ENCODE measurements around the gene ZBTB5. TPM values are rescaled to one million over a fixed set of nuclear protein-coding genes. Genes with fewer than 3 reads are reported as not detected.
"Not testable (repeated sequence)": the region's sequence is repeated elsewhere in the genome, so short reads cannot be mapped to it uniquely, and the experiment has no call there.

ZBTB5 gene
- polyA plus RNA-seq, 3 donors, result 32.5 to 33.7 (median 33.0) TPM

DNA sequence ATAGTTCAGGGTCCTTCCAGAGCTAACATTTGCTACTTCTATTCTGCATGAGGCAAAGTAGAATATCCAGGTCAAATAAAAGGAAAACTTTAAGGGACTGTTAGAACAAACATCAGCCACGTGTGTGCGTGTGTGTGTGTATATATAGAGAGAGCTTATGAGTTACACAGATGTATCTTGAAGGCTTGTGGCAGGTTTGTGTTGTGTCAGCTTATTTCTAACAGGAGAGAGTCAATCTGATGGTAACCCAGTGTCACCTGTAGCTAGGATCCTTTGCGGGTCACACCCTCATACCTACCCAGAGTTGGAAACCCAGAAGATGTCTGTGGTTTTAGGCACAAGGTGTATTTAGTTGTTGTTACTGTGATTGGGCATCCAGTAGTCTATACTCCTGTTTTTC is 33.2 kb upstream of the ZBTB5 start:
- DNase-seq (ENCODE audit: extremely low read depth in 1 of 11, low read depth in 9 of 11, low spot score in 4 of 11), result no peak

GRCh38 chr9:37497320-37497719 is 32.1 kb upstream of the ZBTB5 start:
- DNase-seq (ENCODE audit: extremely low read depth in 1 of 11, low read depth in 9 of 11, low spot score in 4 of 11), result no peak

DNA sequence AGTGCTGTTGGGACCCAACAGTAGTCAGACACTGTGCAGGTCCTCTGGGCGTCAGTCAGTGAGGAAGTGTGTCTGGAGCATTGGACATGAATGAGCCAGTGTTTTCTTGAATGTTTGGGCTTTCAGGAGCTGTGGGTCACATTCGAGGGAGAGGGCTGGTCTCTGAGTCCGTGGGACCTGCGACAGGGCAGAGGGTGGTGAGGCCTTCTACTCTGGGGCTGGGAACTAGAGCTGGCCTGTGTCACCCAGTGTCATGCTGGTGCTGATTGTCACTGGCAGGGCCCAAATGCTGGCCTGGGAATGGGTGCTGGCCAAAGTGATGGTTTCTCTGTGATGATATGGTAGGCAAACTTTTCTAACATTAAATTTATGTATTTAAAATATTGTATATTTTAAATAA is 30.8 kb upstream of the ZBTB5 start:
- DNase-seq (ENCODE audit: extremely low read depth in 1 of 11, low read depth in 9 of 11, low spot score in 4 of 11), result no peak

- no peak for DNase-seq (ENCODE audit: extremely low read depth in 1 of 11, low read depth in 9 of 11, low spot score in 4 of 11)
Measured at GRCh38 chr9:37495571-37495970, 30.3 kb upstream of the ZBTB5 start.

- no peak for DNase-seq (ENCODE audit: extremely low read depth in 1 of 11, low read depth in 9 of 11, low spot score in 4 of 11)
Measured at GRCh38 chr9:37491939-37492338, 26.7 kb upstream of the ZBTB5 start.

DNA sequence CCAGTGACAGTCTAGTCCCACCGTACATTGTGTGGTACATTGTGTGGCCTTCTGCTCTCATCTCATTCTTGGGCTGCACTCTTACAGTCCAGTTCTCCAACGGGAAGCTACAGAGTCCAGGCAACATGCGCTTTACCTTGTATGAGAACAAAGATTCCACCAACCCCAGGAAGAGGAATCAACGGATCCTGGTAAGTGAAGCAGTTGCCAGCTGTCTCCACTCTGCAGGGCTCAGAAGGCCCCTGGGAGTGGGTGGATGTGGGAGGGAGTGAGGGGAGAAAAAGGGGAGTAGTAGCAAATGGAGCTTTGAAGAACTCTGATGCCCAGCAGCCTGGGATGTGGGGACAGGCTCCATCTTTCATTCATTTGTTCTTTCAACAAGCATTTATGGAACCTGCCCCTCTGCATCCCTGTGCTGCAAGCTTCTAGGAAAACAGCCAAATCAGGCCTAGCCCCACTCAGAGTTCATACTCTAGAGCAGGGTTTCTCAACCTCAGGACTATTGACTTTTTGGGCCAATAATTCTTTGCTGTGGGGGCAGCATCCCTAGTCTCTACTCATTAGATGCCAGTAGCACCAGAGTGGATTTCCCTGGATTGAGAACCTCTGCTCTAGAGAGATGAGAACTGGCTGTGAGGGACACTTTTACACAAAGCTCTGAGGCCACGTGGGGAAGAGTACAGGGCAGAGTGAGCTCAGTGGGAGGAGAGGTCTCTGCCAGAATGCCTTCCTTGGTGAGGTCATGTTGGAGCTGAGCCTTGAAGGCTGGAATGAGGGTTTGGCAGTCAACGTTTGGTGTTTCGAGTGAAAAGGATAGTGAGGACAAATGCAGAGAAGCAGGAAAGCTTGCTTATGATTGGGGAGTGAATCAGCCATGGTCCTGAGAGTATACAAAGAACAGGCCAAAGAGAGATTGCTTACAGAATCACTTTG is 21.6 kb upstream of the ZBTB5 start:
- DNase-seq (ENCODE audit: extremely low read depth in 1 of 11, low read depth in 9 of 11, low spot score in 4 of 11), result no peak

DNA sequence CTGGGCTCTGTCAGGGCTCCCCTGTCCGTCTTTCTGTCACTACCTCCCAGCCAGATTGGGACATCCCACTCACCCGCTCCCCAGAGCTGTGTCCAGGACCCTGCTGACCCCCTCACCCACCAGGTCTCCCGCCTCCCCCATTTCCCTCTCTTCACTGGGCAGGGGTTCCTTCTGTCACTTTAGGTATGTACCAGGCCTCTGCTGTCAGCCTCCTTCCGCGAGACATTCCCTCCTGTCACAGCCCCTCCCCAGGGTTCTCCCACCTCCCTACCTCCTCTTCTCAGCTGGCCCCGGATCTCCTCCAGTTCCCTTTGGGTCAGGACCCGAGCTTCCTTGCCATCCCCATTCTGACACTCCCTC is 21.0 kb upstream of the ZBTB5 start:
- no peak for DNase-seq (ENCODE audit: extremely low read depth in 1 of 11, low read depth in 9 of 11, low spot score in 4 of 11)

DNA sequence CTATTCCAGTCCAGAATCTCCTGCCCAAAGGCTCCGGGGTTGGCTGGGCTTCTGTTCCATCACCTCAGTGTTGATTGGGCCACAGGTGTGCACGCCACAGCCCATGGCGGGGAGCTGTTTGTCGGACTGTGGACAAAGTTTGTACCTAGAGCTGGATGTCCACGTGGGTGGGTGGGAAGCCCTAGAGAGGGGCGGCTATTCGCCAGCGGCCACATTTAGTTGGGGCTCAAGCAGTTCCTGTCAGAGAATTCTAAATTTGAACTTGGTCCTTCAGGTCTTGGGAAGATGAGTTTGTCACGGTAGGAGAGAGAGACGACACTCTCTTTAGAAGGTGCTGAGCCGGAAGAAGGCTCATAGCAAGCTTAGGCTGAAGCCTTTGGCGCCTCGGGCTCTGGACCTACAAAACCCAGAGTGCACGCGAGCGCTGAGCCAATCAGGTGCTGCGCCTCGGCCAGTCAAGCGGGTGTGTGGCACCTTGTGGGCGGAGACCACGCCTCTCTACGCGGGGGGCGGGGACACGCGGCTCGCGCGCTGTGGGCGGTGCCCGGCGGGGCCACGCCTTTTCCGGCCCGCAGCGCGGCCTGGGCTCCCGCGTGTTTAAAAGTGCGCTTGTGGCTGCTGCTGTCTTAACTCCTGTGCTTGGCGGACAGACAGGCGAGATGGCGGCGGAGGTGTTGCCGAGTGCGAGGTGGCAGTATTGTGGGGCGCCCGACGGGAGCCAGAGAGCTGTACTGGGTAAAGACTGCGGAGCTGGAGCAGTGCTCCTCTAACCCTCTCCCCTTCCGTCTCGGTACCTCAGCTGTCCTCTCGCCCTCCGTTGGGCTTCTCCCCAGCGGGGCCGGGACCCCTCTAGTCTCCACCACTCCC is 20.4 kb upstream of the ZBTB5 start, which contains the start of gene POLR1E:
Gene POLR1E, plus strand, starts transcription at position 560 of the 867 bp plus-strand sequence. Its CDS starts 100 bp downstream, at position 660.
- peak; percentile 74 to 90 (median 87) for DNase-seq (ENCODE audit: extremely low read depth in 1 of 11, low read depth in 9 of 11, low spot score in 4 of 11)

DNA sequence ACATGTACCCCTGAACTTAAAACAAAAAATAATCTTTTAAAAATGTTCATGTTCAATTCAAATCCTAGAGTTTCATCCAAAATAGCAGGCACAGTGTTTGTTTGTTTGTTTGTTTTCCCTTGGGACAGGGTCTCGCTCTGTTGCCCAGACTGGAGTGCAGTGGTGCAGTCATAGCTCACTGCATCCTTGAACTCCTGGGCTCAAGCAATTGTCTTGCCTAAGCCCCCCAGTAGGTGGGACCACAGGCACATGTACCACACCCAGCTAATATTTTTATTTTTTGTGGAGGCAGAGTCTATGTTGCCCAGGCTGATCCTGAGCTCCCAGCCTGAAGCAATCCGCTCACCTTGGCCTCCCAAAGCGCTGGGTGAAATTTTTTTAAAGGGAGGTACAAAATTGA is 15.5 kb upstream of the ZBTB5 start:
- DNase-seq (ENCODE audit: extremely low read depth in 1 of 11, low read depth in 9 of 11, low spot score in 4 of 11), result no peak

GRCh38 chr9:37477987-37478619 is 12.9 kb upstream of the ZBTB5 start:
- not testable (repeated sequence) for DNase-seq (ENCODE audit: extremely low read depth in 1 of 11, low read depth in 9 of 11, low spot score in 4 of 11)

GRCh38 chr9:37477443-37477842 is 12.2 kb upstream of the ZBTB5 start:
- DNase-seq (ENCODE audit: extremely low read depth in 1 of 11, low read depth in 9 of 11, low spot score in 4 of 11), result not testable (repeated sequence)

DNA sequence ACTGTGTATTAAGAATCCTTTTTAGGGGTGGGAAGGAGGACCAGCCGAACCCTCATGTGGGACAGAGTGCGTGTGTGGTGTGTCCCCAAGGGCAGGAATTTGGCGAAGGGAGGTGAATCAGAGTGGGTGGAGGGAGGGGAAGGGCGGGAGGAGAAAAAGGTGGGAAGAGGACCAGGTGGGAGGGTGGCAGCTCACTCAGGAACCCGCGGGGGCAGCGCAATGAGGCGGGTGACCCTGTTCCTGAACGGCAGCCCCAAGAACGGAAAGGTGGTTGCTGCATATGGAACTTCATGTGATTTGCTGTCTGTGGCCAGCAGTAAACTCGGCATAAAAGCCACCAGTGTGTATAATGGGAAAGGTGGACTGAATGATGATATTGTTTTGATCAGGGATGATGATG is 11.7 kb upstream of the ZBTB5 start:
- no peak for DNase-seq (ENCODE audit: extremely low read depth in 1 of 11, low read depth in 9 of 11, low spot score in 4 of 11)

GRCh38 chr9:37474438-37474837 is 9.2 kb upstream of the ZBTB5 start:
- no peak for DNase-seq (ENCODE audit: extremely low read depth in 1 of 11, low read depth in 9 of 11, low spot score in 4 of 11)

- DNase-seq (ENCODE audit: extremely low read depth in 1 of 11, low read depth in 9 of 11, low spot score in 4 of 11), result not testable (repeated sequence)
Measured at GRCh38 chr9:37473982-37474381, 8.7 kb upstream of the ZBTB5 start.

DNA sequence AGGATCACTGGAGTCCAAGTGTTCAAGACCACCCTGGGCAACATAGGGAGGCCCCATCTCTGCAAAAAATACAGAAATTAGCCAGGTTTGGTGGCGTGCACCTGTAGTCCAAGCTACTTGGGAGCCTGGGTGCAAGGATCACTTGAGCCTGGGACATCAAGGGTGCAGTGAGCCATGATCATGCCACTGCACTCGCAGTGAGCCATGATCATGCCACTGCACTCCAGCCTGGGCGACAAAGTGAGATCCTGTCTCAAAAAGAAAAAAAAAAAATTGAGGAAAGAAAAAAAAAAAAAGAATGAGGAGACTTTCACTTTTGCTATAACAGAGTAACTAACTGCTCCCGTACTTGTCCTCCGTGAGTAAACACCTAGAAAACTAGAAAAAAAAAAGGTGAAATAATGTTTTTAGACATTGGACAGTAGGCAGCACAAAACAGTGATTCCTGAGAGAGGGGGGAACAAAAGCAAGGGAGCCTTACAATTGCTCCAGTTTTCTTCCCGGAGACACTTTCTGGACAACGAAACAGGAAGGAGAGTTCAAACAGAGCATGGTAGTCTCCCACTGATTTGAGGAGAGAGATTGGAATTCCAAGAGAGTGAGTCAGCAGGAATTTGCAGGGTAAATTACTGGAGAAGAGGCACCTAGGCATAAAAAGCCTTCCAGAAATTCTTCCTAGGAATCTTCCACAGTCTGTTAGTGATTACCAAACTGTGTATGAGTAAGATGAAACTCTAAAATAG is 6.9 kb upstream of the ZBTB5 start:
- peak in 8 of 11 donors; percentile 39 to 66 (median 46) for DNase-seq (ENCODE audit: extremely low read depth in 1 of 11, low read depth in 9 of 11, low spot score in 4 of 11)

DNA sequence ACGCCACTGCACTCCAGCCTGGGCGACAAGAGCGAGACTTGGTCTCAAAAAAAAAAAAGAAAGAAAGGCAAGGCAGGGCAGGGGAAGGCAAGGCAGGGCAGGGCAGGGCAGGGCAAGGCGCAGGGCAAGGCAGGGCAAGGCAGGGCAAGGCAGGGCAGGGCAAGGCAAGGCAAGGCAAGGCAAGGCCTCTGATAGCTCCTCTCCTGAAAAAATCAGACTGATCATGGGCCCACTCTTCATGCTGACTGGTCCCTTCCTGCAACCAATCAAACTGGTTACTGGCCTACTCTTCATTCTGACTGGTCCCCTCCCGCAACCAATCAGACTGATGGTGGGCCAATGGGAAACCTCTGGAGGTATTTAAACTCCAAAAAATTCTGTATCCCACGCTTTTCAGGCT is 3.4 kb upstream of the ZBTB5 start:
- no peak for DNase-seq (ENCODE audit: extremely low read depth in 1 of 11, low read depth in 9 of 11, low spot score in 4 of 11)

DNA sequence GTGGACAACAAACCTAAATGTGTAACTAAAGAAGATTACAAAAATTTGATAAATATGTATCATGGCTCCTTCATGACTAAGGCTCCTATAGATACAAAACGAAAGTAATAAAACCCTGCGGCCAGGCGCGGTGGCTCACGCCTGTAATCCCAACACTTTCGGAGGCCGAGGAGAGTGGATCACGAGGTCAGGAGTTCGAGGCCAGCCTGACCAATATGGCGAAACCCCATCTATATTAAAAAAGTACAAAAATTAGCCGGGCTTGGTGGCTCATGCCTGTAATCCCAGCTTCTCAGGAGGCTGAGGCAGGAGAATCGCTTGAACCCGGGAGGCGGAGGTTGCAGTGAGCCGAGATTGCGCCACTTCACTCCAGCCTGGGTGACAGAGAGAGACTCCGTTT is 2.3 kb upstream of the ZBTB5 start:
- DNase-seq (ENCODE audit: extremely low read depth in 1 of 11, low read depth in 9 of 11, low spot score in 4 of 11), result not testable (repeated sequence)

DNA sequence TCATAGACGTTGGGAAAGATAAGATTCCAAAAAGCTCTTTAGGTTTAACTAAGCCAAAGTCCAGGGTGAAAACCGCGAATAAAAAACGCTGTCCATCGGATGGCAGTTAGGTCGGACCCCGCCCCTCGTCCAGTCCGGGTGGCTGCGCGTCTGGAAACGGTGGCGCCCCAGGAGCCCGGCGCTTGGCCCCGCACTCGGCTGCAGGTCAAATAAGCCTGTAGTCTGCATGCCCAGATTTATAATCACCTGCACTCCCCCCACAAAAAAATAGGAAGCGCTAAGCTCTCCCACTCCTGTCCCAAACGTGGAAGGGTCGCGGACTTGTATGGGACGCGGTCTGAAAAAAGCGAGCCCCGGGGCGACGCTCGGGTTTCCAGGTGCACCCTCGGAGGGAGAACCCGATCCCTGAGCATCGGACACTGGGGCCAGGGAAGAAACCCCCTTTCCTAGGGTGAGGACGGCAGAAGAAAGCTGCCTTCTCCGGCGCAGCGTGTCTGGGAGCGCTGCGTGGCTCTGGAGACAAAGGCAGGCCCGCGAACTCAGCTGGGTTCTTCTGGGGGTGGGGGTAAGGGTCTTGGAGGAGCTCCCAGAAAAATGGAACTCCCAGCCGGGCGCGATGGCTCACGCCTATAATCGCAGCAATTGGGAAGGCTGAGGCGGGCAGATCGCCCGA is 923 bp upstream of the ZBTB5 start:
- DNase-seq (ENCODE audit: extremely low read depth in 1 of 11, low read depth in 9 of 11, low spot score in 4 of 11), result peak in 9 of 11 donors; percentile 56 to 80 (median 62)
